ENCODE measurements around the gene SFT2D3. TPM values are rescaled to one million over a fixed set of nuclear protein-coding genes. Genes with fewer than 3 reads are reported as not detected.

Gene SFT2D3
- total and polyA plus RNA-seq, 2 of the 8 experiments (the other 6 are each of a cell fraction or from before 2014, with no cell fraction given), result 7.3 to 10.3 TPM

GRCh38 chr2:127675331-127676261, 25.7 kb upstream of the SFT2D3 start, which contains the start of gene LIMS2:
TSS of gene LIMS2 (minus strand) at chr2:127675530. CDS start at chr2:127675024, 506 bp downstream.
- Histone ChIP-seq H3K18ac (ENCODE audit: extremely low read depth, low read length) (no peak within 1 kb of the TSS; the same call in 1 of the 2 replicates), H4K20me1 (replicated peaks in 1 of 2; ENCODE audit: control insufficient read depth in 1 of 2, insufficient read depth in 2 of 2, low read length in 2 of 2) (no peaks in the 10 kb centered on the region), H3K23me2 (ENCODE audit: low read depth, low read length) (peaks cover 2% of the 10 kb centered on the region; the same call in 1 of the 2 replicates), H4K8ac (ENCODE audit: extremely low read depth, insufficient read depth, low read length) (peak within 1 kb of the TSS; percentile 76; the same call in 1 of the 2 replicates), H3K4me1 (replicated peaks in 1 of 4; ENCODE audit: control insufficient read depth in 3 of 4, insufficient read depth in 4 of 4, low read length in 3 of 4) (peaks cover 0 to 4% (median 0%) of the 10 kb centered on the region in 4 experiments; a peak in 3 of 7 replicates), H3K9ac (replicated peaks in 1 of 4; ENCODE audit: extremely low read depth in 1 of 4, low read depth in 3 of 4, low read length in 3 of 4) (peak within 1 kb of the TSS in 2 of 4 experiments; percentile 8 to 20; a peak in 2 of 7 replicates), H4K91ac (replicated peaks; ENCODE audit: insufficient read length, low read length) (no peak within 1 kb of the TSS), H2BK5ac (ENCODE audit: low read depth, low read length) (no peak within 1 kb of the TSS), H2BK120ac (replicated peaks; ENCODE audit: low read depth, low read length) (no peak within 1 kb of the TSS), H2BK12ac (ENCODE audit: low read depth, low read length) (no peak within 1 kb of the TSS), H2AFZ (ENCODE audit: low read length) (peak within 1 kb of the TSS; percentile 49; the same call in 1 of the 2 replicates), H2BK15ac (ENCODE audit: low read length) (no peak within 1 kb of the TSS), H3K4me3 (ENCODE audit: extremely low read depth in 1 of 4, insufficient read depth in 2 of 4, low read depth in 3 of 4, low read length in 4 of 4) (peak within 1 kb of the TSS; percentile 46 to 70 (median 66)), H4K5ac (ENCODE audit: insufficient read length, low read depth, low read length) (no peak within 1 kb of the TSS), H3K27ac (ENCODE audit: low read depth, low read length) (no peak within 1 kb of the TSS), H3K27me3 (replicated peaks in 1 of 4; ENCODE audit: control insufficient read depth in 3 of 4, extremely low read depth in 1 of 4, insufficient read depth in 3 of 4, low read length in 3 of 4) (peaks cover 10 to 57% (median 33%) of the 10 kb centered on the region in 4 experiments), H3K36me3 (ENCODE audit: control insufficient read depth in 2 of 4, insufficient read depth in 4 of 4, low read length in 3 of 4) (no peaks in the 10 kb centered on the region), H3K4ac (replicated peaks; ENCODE audit: insufficient read length, low read depth, low read length) (no peak within 1 kb of the TSS), H3K23ac (ENCODE audit: insufficient read length) (no peak within 1 kb of the TSS), H3K56ac (replicated peaks; ENCODE audit: insufficient read length, low read depth, low read length) (no peak within 1 kb of the TSS), H3K79me1 (ENCODE audit: low read depth, low read length) (peaks cover 2% of the 10 kb centered on the region; the same call in 1 of the 2 replicates), H2BK20ac (ENCODE audit: low read length) (no peak within 1 kb of the TSS), H3K14ac (ENCODE audit: insufficient read length) (no peak within 1 kb of the TSS), H3K9me3 (ENCODE audit: insufficient read depth in 2 of 2, low read depth in 1 of 2, low read length in 1 of 2) (no peaks in the 10 kb centered on the region), H3K4me2 (ENCODE audit: insufficient read depth in 1 of 2, low read depth in 2 of 2, low read length in 2 of 2) (peak within 1 kb of the TSS; percentile 66 to 82), H3K79me2 (ENCODE audit: control insufficient read depth in 1 of 2, insufficient read depth in 2 of 2, low read length in 2 of 2) (no peaks in the 10 kb centered on the region), H2AK5ac (ENCODE audit: low read depth, low read length) (no peak within 1 kb of the TSS)
- ChIA-PET CTCF (ENCODE audit: partially characterized antibody) (interaction anchor here (0.7 to 4.1 kb wide), 11 partner anchors 9 to 196 kb away, joined by 3 to 34 read pairs (median 3); no protein-coding TSS in a partner anchor), POLR2A (ENCODE audit: partially characterized antibody) (interaction anchor here (1.0 to 4.9 kb wide), 5 partner anchors 11 to 28 kb away, joined by 3 to 21 read pairs (median 4); partner anchors contain the start of gene SFT2D3)
- FAIRE-seq, result no peak
- WGBS, 2 experiments (ENCODE audit: extremely low coverage in 1 of 2, insufficient coverage in 1 of 2, insufficient read length in 1 of 2, insufficient replicate concordance in 2 of 2, low coverage in 1 of 2, low lambda C conversion rate in 2 of 2, missing lambda C conversion rate in 1 of 2), result 8% methylated on average over 36 of the region's 56 CpGs; no CpG with 5 or more reads in 1 of the 2 experiments
- peak in 1 of 2 experiments; percentile 66 for DNase-seq (ENCODE audit: low read depth in 1 of 2, low spot score in 2 of 2)
- peak; percentile 36; the same call in 1 of the 2 replicates for TF ChIP-seq SUZ12 (IDR thresholded peaks at IDR 0.05; ENCODE audit: low read length)
- TF ChIP-seq SRF (IDR thresholded peaks at IDR 0.05; ENCODE audit: low read depth, low read length), result no peak
- no peak for TF ChIP-seq NRF1 (IDR thresholded peaks at IDR 0.05; ENCODE audit: low read depth, low read length)
- peak; percentile 40 for TF ChIP-seq ASH2L (IDR thresholded peaks at IDR 0.05; ENCODE audit: low read length)
- no peak for TF ChIP-seq JUN (IDR thresholded peaks at IDR 0.05; ENCODE audit: low read depth, low read length)
- TF ChIP-seq EZH2 (IDR thresholded peaks at IDR 0.05; ENCODE audit: low read depth, low read length, severe bottlenecking), result peak; percentile 35
- peak; percentile 25 to 48; a peak in 3 of 4 replicates for TF ChIP-seq RAD21 (IDR thresholded peaks at IDR 0.05 in 1 of 2, conservative IDR thresholded peaks at IDR 0.05 in 1 of 2; ENCODE audit: low read depth in 2 of 2, low read length in 2 of 2)
- TF ChIP-seq YY1 (IDR thresholded peaks at IDR 0.05; ENCODE audit: low read depth, low read length), result no peak
- TF ChIP-seq TCF12 (IDR thresholded peaks at IDR 0.05; ENCODE audit: low read depth, low read length), result no peak
- 0 out of 4 replicates have a peak, but pooled peaks of 1 of the 2 experiments have one; percentile 23 for TF ChIP-seq SIN3A (conservative IDR thresholded peaks at IDR 0.05 in 1 of 2, IDR thresholded peaks at IDR 0.05 in 1 of 2; ENCODE audit: low read depth in 1 of 2, low read length in 2 of 2)

All from H1 (cell line).